Left cardiac atrium (tissue), 4 donors: ENCODE results near the gene KRTAP6-1. TPM values are rescaled to one million over a fixed set of nuclear protein-coding genes. Genes with fewer than 3 reads are reported as not detected.

ENCODE experiments used
- ATAC-seq, 2 donors: fragments of 200-7000 bp; cut with Tn5 transposase; one replicate each; pipeline ENCODE4 v1.9.1; 2020; ENCODE audit warnings: mild to moderate bottlenecking in 2 of 2, moderate library complexity in 2 of 2
- DNase-seq: peaks from one replicate; pipeline ENCODE4 v3.0.0-alpha.2; 2020
- intact Hi-C, 2 donors: fragments of 100-400 bp; cut with DNase I; formaldehyde crosslinking; loops; one replicate each; pipeline versions ENCODE4 v1.14.1 to v1.15.1; 2022 to 2023
- long read RNA-seq: library from polyadenylated mRNA; unstranded; transcript quantifications from one replicate; pipeline ENCODE4 v2.0.0, GENCODE V29; 2021
- total RNA-seq, 2 donors: library from RNA; stranded (reverse); fragmentation: NEBNext Ultra II Directional; extraction: Animal tissue kit (Norgen Biotek cat#: 25700); gene quantifications; one replicate each; pipeline ENCODE4 v1.2.1, GENCODE V29; 2021
- donor health status: DM: no; HTN: yes; CAD: no.
- donor health status: DM: no; HTN: yes; CAD: no; lungs with severe emphysema.
- donor health status: DM: yes; HTN: yes; CAD: no.
- donor health status: Dilated cardiomyopathy.

Gene KRTAP6-1
- total RNA-seq, result not detected
- long read RNA-seq, result 0 reads

- intact Hi-C loops, result no loop called here
- ATAC-seq (no peak), DNase-seq (no peak)
Observed at GRCh38 chr21:30613836-30614235, at the start of gene KRTAP6-1. Gene KRTAP6-1 (minus strand): TSS chr21:30613930. CDS start chr21:30613904, 26 bp downstream.

DNA sequence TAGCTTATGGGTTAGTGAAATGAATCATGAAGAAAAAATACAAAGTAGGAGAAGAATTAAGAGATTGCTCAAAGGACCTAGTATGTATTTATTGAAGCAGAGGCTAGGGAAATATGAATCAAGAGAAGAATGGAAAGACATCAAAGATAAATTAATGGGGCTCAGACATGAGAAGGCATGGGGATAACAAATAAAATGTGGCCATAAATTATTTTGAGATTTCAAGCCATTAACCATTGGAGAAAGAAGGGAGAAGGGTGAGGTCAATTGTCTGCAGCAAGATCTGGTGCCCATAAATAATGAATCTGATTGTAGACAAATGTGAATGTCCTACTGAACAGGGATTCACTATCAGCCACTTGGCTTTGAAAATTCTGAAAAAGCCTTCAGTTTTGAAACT lies 39.2 kb upstream of the KRTAP6-1 start:
- intact Hi-C loops, result no loop called here
- DNase-seq, result no peak
- no peak for ATAC-seq

GRCh38 chr21:30646904-30647414 lies 33.2 kb upstream of the KRTAP6-1 start:
- ATAC-seq, result no peak
- intact Hi-C loops, result no loop called here
- no peak for DNase-seq

- intact Hi-C loops, result no loop called here
- no peak for DNase-seq
- ATAC-seq, result no peak
Observed at GRCh38 chr21:30642564-30642963, 28.8 kb upstream of the KRTAP6-1 start, which contains the start of gene KRTAP20-3. Gene KRTAP20-3 (plus strand): TSS chr21:30642864.

- DNase-seq (no peak), ATAC-seq (no peak)
- intact Hi-C loops, result no loop called here
Observed at GRCh38 chr21:30638686-30639085, 25.0 kb upstream of the KRTAP6-1 start.

DNA sequence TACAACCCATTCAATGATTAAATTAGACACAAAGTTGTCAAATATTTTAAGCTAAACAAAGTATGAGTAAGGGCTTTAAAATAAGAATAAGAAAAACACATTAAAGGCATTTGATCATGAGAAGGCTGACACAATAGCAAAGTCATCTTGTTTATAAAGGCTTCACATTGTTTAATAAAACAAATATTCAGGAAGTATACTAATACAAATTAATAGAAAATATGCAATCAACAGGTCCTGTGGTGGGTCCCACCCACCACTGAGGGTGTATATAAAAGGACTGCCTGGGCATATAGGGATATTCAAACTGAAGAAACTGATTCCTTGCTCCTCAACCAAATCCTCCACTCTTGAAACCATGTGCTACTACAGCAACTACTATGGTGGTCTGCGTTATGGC lies 21.2 kb upstream of the KRTAP6-1 start, which contains the start of gene KRTAP20-2:
KRTAP20-2 (plus strand) TSS at position 301 of the 400 bp plus-strand sequence; CDS start at position 359, 58 bp downstream.
- ATAC-seq (no peak), DNase-seq (no peak)
- intact Hi-C loops, result no loop called here

- ATAC-seq, result peak in 1 of 2 donors; percentile 81
- intact Hi-C loops, result no loop called here
- no peak for DNase-seq
Observed at GRCh38 chr21:30629200-30629599, 15.5 kb upstream of the KRTAP6-1 start.

- ATAC-seq (no peak), DNase-seq (no peak)
- intact Hi-C loops, result no loop called here
Observed at GRCh38 chr21:30628109-30628508, 14.4 kb upstream of the KRTAP6-1 start.

DNA sequence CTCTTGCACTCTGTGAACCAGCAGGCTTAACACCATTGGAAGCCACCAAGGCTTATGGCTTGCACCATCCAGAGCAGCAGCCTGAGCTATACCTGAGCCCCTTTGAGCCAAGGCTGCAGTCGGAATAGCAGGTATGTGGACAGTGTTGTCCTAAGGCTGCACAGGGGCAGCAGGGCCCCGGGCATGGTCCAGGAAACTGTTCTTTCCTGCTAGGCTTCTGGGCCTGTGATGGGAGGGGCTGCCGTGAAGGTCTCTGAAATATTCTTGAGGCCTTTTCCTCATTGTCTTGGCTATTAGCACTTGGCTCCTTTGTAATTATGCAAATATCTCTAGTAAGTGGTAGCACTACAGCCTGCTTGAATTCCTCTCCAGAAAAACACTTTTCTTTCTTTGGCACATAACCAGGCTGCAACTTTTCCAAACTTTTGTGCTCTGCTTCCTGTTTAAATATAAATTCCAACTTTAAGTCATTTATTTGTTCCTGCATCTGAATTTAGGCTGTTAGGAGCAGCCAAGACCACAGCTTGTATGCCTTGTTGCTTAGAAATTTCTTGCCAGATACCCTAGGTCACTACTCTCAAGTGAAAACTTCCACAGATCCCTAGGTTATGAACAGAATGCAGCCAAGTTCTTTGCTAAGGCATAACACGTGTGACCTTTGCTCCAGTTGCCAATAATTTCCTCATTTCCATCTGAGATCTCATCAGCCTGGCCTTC lies 11.9 kb upstream of the KRTAP6-1 start:
- no peak for DNase-seq
- no peak for ATAC-seq
- intact Hi-C loops, result no loop called here

DNA sequence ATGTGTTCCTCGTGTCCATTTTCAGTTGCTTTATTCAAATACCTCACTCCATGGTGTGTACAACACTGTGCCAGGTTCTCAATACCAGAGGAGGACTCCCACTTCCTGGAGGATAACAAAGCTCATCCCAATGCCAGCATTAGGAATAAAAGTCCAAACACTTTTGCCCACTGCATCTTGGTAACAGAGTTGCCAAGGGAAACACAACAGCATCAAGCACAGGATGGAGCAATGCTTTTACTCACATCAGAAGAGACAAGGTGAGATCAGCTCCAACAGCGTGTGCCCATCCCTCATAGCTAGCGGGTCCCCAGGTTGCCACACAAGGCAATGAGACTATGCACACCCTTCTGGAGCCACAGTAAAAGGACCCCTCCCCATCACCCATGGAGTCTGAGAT lies 9.6 kb upstream of the KRTAP6-1 start:
- intact Hi-C loops, result no loop called here
- DNase-seq, result no peak
- peak in 1 of 2 donors; percentile 58 for ATAC-seq

DNA sequence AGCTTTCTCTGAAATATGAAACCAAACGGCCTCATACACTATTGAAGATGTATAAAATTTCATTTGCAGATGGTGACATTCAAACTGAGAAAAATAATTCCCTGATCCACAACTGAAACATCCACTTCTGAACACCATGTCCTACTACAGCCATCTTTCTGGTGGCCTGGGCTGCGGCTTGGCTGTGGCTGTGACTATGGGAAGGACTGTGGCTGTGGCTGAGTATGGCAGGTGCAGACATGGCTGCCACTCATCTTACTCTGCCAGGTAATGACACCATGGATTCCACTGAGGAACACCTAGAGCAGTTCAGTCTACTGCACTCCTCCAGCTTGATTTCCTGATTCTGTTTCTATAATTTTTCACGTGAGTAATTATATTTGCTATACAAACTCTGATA lies 6.8 kb upstream of the KRTAP6-1 start, which contains the start of gene KRTAP20-4:
KRTAP20-4 (plus strand) TSS at position 106 of the 400 bp plus-strand sequence.
- no peak for DNase-seq
- ATAC-seq, result no peak

DNA sequence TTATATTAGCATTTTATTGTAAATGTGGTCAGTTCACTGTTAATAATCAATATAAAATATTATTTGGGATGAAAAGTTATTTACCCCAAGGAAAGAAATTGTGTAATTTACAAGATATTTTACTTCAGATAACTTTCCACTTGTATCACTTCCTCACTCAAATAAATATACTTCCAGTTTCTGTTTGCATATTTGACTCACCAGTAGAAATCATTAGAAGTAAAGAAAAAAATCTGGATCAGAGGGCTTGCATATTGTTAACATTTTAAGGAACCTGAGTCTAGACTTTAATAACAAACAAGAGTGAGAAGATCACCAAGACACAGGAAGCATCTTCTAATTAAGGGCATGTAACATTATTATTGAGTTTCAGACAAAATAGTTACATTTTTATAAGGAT lies 6.3 kb upstream of the KRTAP6-1 start:
- ATAC-seq (no peak), DNase-seq (no peak)
- intact Hi-C loops, result no loop called here

More for the DNA sequence above, 6.8 kb upstream of the KRTAP6-1 start, which contains the start of gene KRTAP20-4:
- intact Hi-C loops, result no loop called here

GRCh38 chr21:30616125-30616524 lies 2.4 kb upstream of the KRTAP6-1 start, which contains the start of gene KRTAP20-1:
Gene KRTAP20-1 (plus strand): TSS chr21:30616425. CDS start chr21:30616455, 30 bp downstream.
- DNase-seq (no peak), ATAC-seq (no peak)
- intact Hi-C loops, result no loop called here

GRCh38 chr21:30615199-30615598 lies 1.5 kb upstream of the KRTAP6-1 start:
- intact Hi-C loops, result no loop called here
- DNase-seq, result no peak
- ATAC-seq, result no peak

- intact Hi-C loops, result no loop called here
- no peak for ATAC-seq
- no peak for DNase-seq
Observed at GRCh38 chr21:30612132-30612531, 1.6 kb downstream of the KRTAP6-1 start.

GRCh38 chr21:30605968-30606367 lies 7.8 kb downstream of the KRTAP6-1 start:
- no peak for ATAC-seq
- no peak for DNase-seq
- intact Hi-C loops, result no loop called here

GRCh38 chr21:30600787-30601186 lies 12.9 kb downstream of the KRTAP6-1 start, which contains the start of gene KRTAP22-1:
Gene KRTAP22-1 (plus strand): TSS chr21:30601087.
- DNase-seq, result no peak
- no peak for ATAC-seq
- intact Hi-C loops, result no loop called here

GRCh38 chr21:30598802-30599201 lies 14.9 kb downstream of the KRTAP6-1 start, which contains the start of gene KRTAP6-2:
Gene KRTAP6-2 (minus strand): TSS chr21:30598902. CDS start chr21:30598874, 28 bp downstream.
- ATAC-seq, result no peak
- no peak for DNase-seq
- intact Hi-C loops, result no loop called here

- DNase-seq (no peak), ATAC-seq (no peak)
- intact Hi-C loops, result no loop called here
Observed at GRCh38 chr21:30592140-30592539, 21.6 kb downstream of the KRTAP6-1 start, which contains the start of gene KRTAP6-3. Gene KRTAP6-3 (plus strand): TSS chr21:30592440. CDS start chr21:30592446, 6 bp downstream.

DNA sequence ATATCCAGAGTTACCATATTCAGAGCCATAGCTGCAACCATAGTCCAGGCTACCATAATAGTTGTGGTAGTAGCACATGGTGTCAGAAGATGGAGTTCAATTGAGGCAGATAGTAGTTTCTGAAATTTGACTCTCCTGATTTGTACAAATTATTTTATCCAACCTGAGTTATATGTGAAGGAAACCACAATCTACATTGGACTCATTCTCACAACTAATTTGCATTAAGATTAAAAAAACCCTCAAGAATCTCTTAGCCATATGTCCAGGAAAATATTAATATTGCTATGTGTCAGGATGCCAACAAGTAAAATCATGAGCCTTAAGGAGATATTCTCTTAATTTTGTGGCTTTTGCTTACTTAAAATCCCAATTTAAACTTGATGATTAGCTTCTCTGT lies 23.4 kb downstream of the KRTAP6-1 start, which contains the start of gene KRTAP22-2:
KRTAP22-2 (minus strand) TSS at position 101 of the 400 bp plus-strand sequence.
- no peak for DNase-seq
- ATAC-seq, result no peak
- intact Hi-C loops, result no loop called here
